ENCODE results near the gene NCOR1. TPM values are rescaled to one million over a fixed set of nuclear protein-coding genes. Genes with fewer than 3 reads are reported as not detected.
"Not testable (repeated sequence)": the region's sequence is repeated elsewhere in the genome, so short reads cannot be mapped to it uniquely, and the experiment has no call there.

NCOR1 gene
- total RNA-seq, 2 experiments from 2014 or later: 118 TPM

DNA sequence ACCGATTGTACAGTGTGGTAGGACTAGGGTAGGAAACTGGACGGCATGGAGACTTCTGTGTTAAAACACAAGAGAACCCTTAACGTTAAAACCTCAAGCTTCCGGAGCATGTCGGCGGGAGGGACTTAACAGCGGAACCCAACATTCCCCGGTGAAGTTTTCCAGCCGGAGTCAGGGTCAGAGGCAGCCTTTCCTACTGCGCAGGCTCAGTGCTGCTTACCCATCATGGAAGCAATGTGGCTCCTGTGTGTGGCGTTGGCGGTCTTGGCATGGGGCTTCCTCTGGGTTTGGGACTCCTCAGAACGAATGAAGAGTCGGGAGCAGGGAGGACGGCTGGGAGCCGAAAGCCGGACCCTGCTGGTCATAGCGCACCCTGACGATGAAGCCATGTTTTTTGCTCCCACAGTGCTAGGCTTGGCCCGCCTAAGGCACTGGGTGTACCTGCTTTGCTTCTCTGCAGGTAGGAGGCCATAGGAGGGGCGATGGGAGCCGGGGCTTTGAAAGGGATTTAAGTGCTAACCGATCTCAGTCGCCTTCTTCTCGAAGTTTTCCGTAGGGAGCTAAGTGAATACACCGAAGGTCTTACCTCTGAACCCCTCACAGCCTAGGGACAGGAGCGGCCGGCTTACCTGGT is 1.8 kb upstream of the NCOR1 start, which contains the start of gene PIGL:
TSS of gene PIGL (plus strand) at position 209 of the 634 bp plus-strand sequence. CDS start at position 226, 17 bp downstream.
- Mint-ChIP-seq H3K27me3 (no peaks in the 10 kb centered on the region), H3K27ac (peak within 1 kb of the TSS; percentile 99), H3K4me1 (ENCODE audit: low read depth) (peaks cover 53% of the 10 kb centered on the region), H3K9me3 (no peaks in the 10 kb centered on the region), H3K36me3 (ENCODE audit: low read depth) (peaks cover 18% of the 10 kb centered on the region), H3K4me3 (peak within 1 kb of the TSS; percentile 100)
- intact Hi-C loops (cut with DNase I, micrococcal nuclease): loop anchor here (5.0 kb wide), 4 partner anchors 70 to 320 kb away; partner anchors contain the start of gene CENPV (in 1 of the 2)
- TF ChIP-seq, protein P1, sequence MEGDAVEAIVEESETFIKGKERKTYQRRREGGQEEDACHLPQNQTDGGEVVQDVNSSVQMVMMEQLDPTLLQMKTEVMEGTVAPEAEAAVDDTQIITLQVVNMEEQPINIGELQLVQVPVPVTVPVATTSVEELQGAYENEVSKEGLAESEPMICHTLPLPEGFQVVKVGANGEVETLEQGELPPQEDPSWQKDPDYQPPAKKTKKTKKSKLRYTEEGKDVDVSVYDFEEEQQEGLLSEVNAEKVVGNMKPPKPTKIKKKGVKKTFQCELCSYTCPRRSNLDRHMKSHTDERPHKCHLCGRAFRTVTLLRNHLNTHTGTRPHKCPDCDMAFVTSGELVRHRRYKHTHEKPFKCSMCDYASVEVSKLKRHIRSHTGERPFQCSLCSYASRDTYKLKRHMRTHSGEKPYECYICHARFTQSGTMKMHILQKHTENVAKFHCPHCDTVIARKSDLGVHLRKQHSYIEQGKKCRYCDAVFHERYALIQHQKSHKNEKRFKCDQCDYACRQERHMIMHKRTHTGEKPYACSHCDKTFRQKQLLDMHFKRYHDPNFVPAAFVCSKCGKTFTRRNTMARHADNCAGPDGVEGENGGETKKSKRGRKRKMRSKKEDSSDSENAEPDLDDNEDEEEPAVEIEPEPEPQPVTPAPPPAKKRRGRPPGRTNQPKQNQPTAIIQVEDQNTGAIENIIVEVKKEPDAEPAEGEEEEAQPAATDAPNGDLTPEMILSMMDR (IDR thresholded peaks at IDR 0.05): no peak
- Histone ChIP-seq H3K27ac (ENCODE audit: low read depth in 1 of 2, low read length in 2 of 2) (peak within 1 kb of the TSS; percentile 72 to 79), H3K4me3 (ENCODE audit: low read length) (peak within 1 kb of the TSS; percentile 73), H3K36me3 (ENCODE audit: insufficient read depth, low read length) (no peaks in the 10 kb centered on the region), H3K4me1 (ENCODE audit: insufficient read depth, low read length) (peaks cover 33% of the 10 kb centered on the region), H3K27me3 (ENCODE audit: control insufficient read depth in 1 of 2, insufficient read depth in 2 of 2, low read length in 2 of 2) (no peaks in the 10 kb centered on the region), H3K9me3 (ENCODE audit: control insufficient read depth in 1 of 2, insufficient read depth in 1 of 2, low read length in 2 of 2) (no peaks in the 10 kb centered on the region)
- ChIA-PET POLR2A (interaction anchor here (0.7 to 3.5 kb wide), 6 partner anchors 13 to 222 kb away, joined by 3 to 22 read pairs (median 5); partner anchors contain the start of genes CENPV and TRPV2), CTCF (interaction anchor here (1.1 kb wide), 1 partner anchor 51 kb away, joined by 3 read pairs; no protein-coding TSS in a partner anchor)
- DNase-seq (peak; percentile 69 to 92 (median 83)), ATAC-seq (ENCODE audit: poor library complexity) (peak; percentile 47)

DNA sequence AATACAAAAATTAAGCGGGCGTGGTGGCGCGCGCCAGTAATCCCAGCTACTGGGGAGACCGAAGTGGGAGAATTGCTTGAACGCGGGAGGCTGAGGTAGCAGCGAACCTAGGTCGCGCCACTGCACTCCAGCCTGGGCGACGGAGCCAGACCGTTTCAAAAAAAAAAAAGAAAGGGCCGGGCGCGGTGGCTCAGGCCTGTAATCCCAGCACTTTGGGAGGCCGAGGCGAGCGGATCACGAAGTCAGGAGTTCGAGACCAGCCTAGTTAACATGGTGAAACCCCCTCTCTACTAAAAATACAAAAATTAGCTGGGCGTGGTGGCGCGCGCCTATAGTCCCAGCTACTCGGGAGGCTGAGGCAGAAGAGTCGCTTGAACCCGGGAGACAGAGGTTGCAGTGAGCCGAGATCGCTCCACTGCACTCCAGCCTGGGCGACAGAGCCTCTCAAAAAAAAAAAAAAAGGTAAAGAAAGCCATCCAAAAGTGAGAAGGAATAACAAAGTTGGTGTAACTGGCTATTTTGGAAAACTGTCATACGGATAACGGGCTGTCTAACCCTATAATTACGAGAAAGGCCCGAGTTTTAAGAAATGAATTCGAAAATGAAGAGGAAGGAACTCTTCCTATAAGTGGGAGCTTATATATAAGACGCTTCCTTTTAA is 1.1 kb upstream of the NCOR1 start:
- peaks cover 15% of the 10 kb centered on the region for H3K36me3 Mint-ChIP-seq (ENCODE audit: low read depth)
- Histone ChIP-seq H3K27ac (ENCODE audit: low read depth in 1 of 2, low read length in 2 of 2) (peak overlapping the region; percentile 72 to 79), H3K4me3 (ENCODE audit: low read length) (peak overlapping the region; percentile 73), H3K4me1 (ENCODE audit: insufficient read depth, low read length) (peaks cover 36% of the 10 kb centered on the region)
- not testable (repeated sequence) for H3K27me3 Mint-ChIP-seq; DNase-seq; H3K27me3 ChIP-seq (ENCODE audit: control insufficient read depth in 1 of 2, insufficient read depth in 2 of 2, low read length in 2 of 2); H3K9me3 ChIP-seq (ENCODE audit: control insufficient read depth in 1 of 2, insufficient read depth in 1 of 2, low read length in 2 of 2); H3K36me3 ChIP-seq (ENCODE audit: insufficient read depth, low read length); H3K9me3 Mint-ChIP-seq; ATAC-seq (ENCODE audit: poor library complexity)
- H3K4me1 Mint-ChIP-seq (ENCODE audit: low read depth): peaks cover 54% of the 10 kb centered on the region
- intact Hi-C loops (cut with DNase I, micrococcal nuclease): loop anchor here (5.0 kb wide), 4 partner anchors 71 to 321 kb away; partner anchors contain the start of gene CENPV (in 1 of the 2)
- H3K27ac Mint-ChIP-seq: peak overlapping the region; percentile 99
- H3K4me3 Mint-ChIP-seq: peak overlapping the region; percentile 100
- ChIA-PET POLR2A (interaction anchor here (0.7 to 3.5 kb wide), 9 partner anchors 14 to 222 kb away, joined by 3 to 22 read pairs (median 6); partner anchors contain the start of genes CENPV and UBB), CTCF (interaction anchor here (1.1 to 1.2 kb wide), 2 partner anchors 22 to 52 kb away, joined by 3 read pairs; no protein-coding TSS in a partner anchor)

DNA sequence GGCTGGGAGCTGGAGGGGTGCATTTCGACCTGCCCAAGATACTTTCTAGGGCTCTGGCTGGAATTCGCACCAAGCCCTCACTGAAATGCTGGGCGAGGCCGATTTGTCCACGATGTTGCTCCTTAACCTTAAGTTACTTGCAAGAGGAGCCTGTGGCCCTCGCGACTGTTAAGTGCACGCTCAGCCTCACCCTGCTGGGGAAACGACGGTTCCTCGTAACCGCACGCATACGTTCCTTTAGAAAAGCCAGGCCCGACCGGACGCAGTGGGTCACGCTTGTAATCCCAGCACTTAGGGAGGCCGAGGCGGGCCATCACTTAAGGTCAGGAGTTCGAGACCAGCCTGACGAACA is 607 bp upstream of the NCOR1 start:
- H3K27ac ChIP-seq (ENCODE audit: low read depth in 1 of 2, low read length in 2 of 2): peak overlapping the region; percentile 72 to 79
- H3K4me1 Mint-ChIP-seq (ENCODE audit: low read depth): peaks cover 58% of the 10 kb centered on the region
- H3K27me3 ChIP-seq (ENCODE audit: control insufficient read depth in 1 of 2, insufficient read depth in 2 of 2, low read length in 2 of 2): no peaks in the 10 kb centered on the region
- DNase-seq (peak in 9 of 14 experiments; percentile 3 to 55 (median 12)), ATAC-seq (ENCODE audit: poor library complexity) (no peak)
- H3K4me3 Mint-ChIP-seq: peak overlapping the region; percentile 100
- no peaks in the 10 kb centered on the region for H3K36me3 ChIP-seq (ENCODE audit: insufficient read depth, low read length)
- ChIA-PET POLR2A (interaction anchor here (1.1 to 3.5 kb wide), 6 partner anchors 26 to 165 kb away, joined by 3 to 22 read pairs (median 4); partner anchors contain the start of gene UBB), CTCF (interaction anchor here (1.0 to 1.5 kb wide), 5 partner anchors 14 to 70 kb away, joined by 3 to 5 read pairs (median 4); no protein-coding TSS in a partner anchor)
- no peaks in the 10 kb centered on the region for H3K9me3 ChIP-seq (ENCODE audit: control insufficient read depth in 1 of 2, insufficient read depth in 1 of 2, low read length in 2 of 2)
- peaks cover 15% of the 10 kb centered on the region for H3K36me3 Mint-ChIP-seq (ENCODE audit: low read depth)
- H3K4me3 ChIP-seq (ENCODE audit: low read length): peak overlapping the region; percentile 73
- H3K27ac Mint-ChIP-seq: peak overlapping the region; percentile 99
- TF ChIP-seq, protein P1 (IDR thresholded peaks at IDR 0.05): no peak
- peaks cover 36% of the 10 kb centered on the region for H3K4me1 ChIP-seq (ENCODE audit: insufficient read depth, low read length)
- no peaks in the 10 kb centered on the region for H3K9me3 Mint-ChIP-seq
- no peaks in the 10 kb centered on the region for H3K27me3 Mint-ChIP-seq
- intact Hi-C loops (cut with DNase I, micrococcal nuclease): loop anchor here (5.0 kb wide), 4 partner anchors 71 to 321 kb away; partner anchors contain the start of gene CENPV (in 1 of the 2)
